Measurements from ENCODE around the gene ALDH1A1.

DNA sequence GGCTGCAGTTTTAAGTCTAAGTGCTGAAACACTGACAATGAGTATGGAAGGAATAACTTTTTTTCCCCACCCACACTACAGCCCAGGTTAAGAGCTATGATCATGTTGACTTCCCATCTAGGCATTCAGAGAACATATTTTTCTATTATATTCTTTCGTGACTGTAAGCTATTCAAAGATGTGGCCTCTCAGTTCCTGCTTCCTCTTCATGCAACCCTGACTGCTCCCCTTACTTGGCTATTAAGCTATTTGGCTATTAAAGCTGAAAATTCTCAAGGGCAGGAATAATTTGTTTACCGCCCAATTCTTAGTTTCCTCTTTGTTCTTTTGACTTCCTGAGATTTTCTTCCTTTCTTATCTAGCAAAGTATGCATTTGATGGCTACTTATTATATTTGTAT, 18.6 kb upstream of the ALDH1A1 start:
- TF ChIP-seq, protein P1, sequence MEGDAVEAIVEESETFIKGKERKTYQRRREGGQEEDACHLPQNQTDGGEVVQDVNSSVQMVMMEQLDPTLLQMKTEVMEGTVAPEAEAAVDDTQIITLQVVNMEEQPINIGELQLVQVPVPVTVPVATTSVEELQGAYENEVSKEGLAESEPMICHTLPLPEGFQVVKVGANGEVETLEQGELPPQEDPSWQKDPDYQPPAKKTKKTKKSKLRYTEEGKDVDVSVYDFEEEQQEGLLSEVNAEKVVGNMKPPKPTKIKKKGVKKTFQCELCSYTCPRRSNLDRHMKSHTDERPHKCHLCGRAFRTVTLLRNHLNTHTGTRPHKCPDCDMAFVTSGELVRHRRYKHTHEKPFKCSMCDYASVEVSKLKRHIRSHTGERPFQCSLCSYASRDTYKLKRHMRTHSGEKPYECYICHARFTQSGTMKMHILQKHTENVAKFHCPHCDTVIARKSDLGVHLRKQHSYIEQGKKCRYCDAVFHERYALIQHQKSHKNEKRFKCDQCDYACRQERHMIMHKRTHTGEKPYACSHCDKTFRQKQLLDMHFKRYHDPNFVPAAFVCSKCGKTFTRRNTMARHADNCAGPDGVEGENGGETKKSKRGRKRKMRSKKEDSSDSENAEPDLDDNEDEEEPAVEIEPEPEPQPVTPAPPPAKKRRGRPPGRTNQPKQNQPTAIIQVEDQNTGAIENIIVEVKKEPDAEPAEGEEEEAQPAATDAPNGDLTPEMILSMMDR (IDR thresholded peaks at IDR 0.05), result no peak
- TF ChIP-seq EP300 (IDR thresholded peaks at IDR 0.05), result no peak

Measured in tibial nerve (tissue), 4 donors.